Astrocyte (in vitro differentiated cells and primary cell): ENCODE measurements around the gene YTHDF1.

Source experiments
- CTCF ChIP-seq: IDR thresholded peaks from 2 replicates; pipeline ENCODE4 v1.5.1; 2011; ENCODE audit warnings: low read depth, mild to moderate bottlenecking, inconsistent platforms, low read length, moderate library complexity; ENCODE audit not compliant: insufficient read depth
- EZH2 ChIP-seq: IDR thresholded peaks from 2 replicates; pipeline ENCODE4 v1.6.1; 2012; ENCODE audit warnings: mild to moderate bottlenecking, low read length, inconsistent platforms; ENCODE audit not compliant: insufficient read depth

DNA sequence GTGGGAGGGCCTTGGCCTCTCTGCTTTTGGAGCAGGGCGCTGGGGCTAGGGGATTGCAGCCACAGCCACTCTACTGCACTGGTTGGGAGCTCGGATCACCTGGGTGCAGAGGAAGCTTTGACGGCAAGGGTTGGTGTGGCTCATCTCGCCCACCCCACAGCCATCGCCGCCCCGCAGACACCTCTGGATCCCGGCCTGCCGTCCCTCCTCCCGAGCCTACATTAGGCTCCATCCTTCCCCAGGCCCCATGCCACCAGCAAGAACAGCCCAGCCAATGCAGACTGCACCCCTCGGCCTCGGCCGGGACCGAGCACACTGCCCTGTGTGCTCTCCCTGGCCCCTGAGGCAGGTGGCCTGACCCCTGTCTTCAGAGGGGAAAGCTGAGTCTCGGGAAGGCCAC, 44.6 kb upstream of the YTHDF1 start:
- TF ChIP-seq CTCF (no peak), EZH2 (no peak)
